CD4-positive, alpha-beta T cell (primary cell): ENCODE results near the gene ANKS1B. TPM values are rescaled to one million over a fixed set of nuclear protein-coding genes. Genes with fewer than 3 reads are reported as not detected.

Experiments used
- ATAC-seq: fragments of 200-7000 bp; cut with Tn5 transposase; one replicate; pipeline ENCODE4 v1.10.0; 2022; ENCODE audit warnings: mild to moderate bottlenecking; ENCODE audit not compliant: poor library complexity
- CTCF ChIA-PET: fragments of 350-600 bp; sonication (Branson Sonifier 250); formaldehyde crosslinking; loops from one replicate; lab custom pipeline; 2021; ENCODE audit warnings: antibody characterized with exemption, inconsistent platforms; lab: Charles Lee
- POLR2A ChIA-PET: fragments of 350-600 bp; sonication (Branson Sonifier 250); formaldehyde crosslinking; loops from one replicate; lab custom pipeline; 2021; ENCODE audit warnings: antibody characterized with exemption, inconsistent platforms; lab: Charles Lee
- DNase-seq, 14 experiments: peaks; one replicate each; pipeline ENCODE4 v3.0.0-alpha.2; 2013 to 2020; ENCODE audit warnings: mixed read lengths in 2 of 14
- H3K27ac ChIP-seq, 2 donors: one replicate each; pipeline versions ENCODE4 v1.5.1 to v1.7.0; 2013; ENCODE audit warnings: low read length in 2 of 2, low read depth in 1 of 2, mild to moderate bottlenecking in 1 of 2
- H3K27me3 ChIP-seq, 2 experiments: 1 replicate in 1 of 2; 2 replicates in 1 of 2; pipeline versions ENCODE4 v1.6.1 to v1.7.0; 2013; ENCODE audit warnings: low read length in 2 of 2, control low read depth in 1 of 2, mild to moderate bottlenecking in 1 of 2, moderate library complexity in 1 of 2; ENCODE audit not compliant: insufficient read depth in 2 of 2, control insufficient read depth in 1 of 2
- H3K36me3 ChIP-seq: one replicate; pipeline ENCODE4 v1.6.1; 2013; ENCODE audit warnings: low read length, control low read depth; ENCODE audit not compliant: insufficient read depth
- H3K4me1 ChIP-seq: one replicate; pipeline ENCODE4 v1.6.1; 2013; ENCODE audit warnings: low read length, control low read depth; ENCODE audit not compliant: insufficient read depth
- H3K4me3 ChIP-seq: one replicate; pipeline ENCODE4 v1.5.1; 2013; ENCODE audit warnings: mild to moderate bottlenecking, low read length, moderate library complexity
- H3K9me3 ChIP-seq, 2 experiments: 1 replicate in 1 of 2; 2 replicates in 1 of 2; pipeline versions ENCODE4 v1.6.1 to v1.7.0; 2013; ENCODE audit warnings: low read length in 2 of 2, mild to moderate bottlenecking in 2 of 2, control low read depth in 1 of 2, moderate library complexity in 1 of 2; ENCODE audit not compliant: control insufficient read depth in 1 of 2, insufficient read depth in 1 of 2
- H3K27ac Mint-ChIP-seq: one replicate; pipeline ENCODE4 v1.8.0; 2020; ENCODE audit warnings: mixed read lengths
- H3K27me3 Mint-ChIP-seq: one replicate; pipeline ENCODE4 v1.8.0; 2021; ENCODE audit warnings: mixed read lengths
- H3K36me3 Mint-ChIP-seq: one replicate; pipeline ENCODE4 v1.8.0; 2021; ENCODE audit warnings: low read depth, mixed read lengths
- H3K4me1 Mint-ChIP-seq: one replicate; pipeline ENCODE4 v1.8.0; 2021; ENCODE audit warnings: low read depth, mixed read lengths
- H3K4me3 Mint-ChIP-seq: one replicate; pipeline ENCODE4 v1.8.0; 2020; ENCODE audit warnings: mild to moderate bottlenecking, mixed read lengths
- H3K9me3 Mint-ChIP-seq: one replicate; pipeline ENCODE4 v1.8.0; 2020; ENCODE audit warnings: mixed read lengths
- intact Hi-C, 2 experiments: fragments of 100-400 bp; cut with DNase I in 1 of 2; cut with micrococcal nuclease in 1 of 2; formaldehyde crosslinking; loops; one replicate each; pipeline versions ENCODE4 v1.15.1 to v1.9.0; 2023 to 2025; cut with DNase I, micrococcal nuclease
- total RNA-seq, 174 experiments: library from RNA in 2 of 174; stranded (reverse) in 2 of 174; gene quantifications; one replicate each; pipeline ENCODE4 v1.2.3 and lab custom pipeline; 2021 to 2026
- TF ChIP-seq, protein P1 (sequence below): fragments of 200-600 bp; IDR thresholded peaks from one replicate; pipeline ENCODE4 v1.8.0; 2022; ENCODE audit warnings: antibody characterized with exemption, mild to moderate bottlenecking

ANKS1B gene
- total RNA-seq, 2 experiments from 2014 or later, result 0.16 to 1.1 TPM

DNA sequence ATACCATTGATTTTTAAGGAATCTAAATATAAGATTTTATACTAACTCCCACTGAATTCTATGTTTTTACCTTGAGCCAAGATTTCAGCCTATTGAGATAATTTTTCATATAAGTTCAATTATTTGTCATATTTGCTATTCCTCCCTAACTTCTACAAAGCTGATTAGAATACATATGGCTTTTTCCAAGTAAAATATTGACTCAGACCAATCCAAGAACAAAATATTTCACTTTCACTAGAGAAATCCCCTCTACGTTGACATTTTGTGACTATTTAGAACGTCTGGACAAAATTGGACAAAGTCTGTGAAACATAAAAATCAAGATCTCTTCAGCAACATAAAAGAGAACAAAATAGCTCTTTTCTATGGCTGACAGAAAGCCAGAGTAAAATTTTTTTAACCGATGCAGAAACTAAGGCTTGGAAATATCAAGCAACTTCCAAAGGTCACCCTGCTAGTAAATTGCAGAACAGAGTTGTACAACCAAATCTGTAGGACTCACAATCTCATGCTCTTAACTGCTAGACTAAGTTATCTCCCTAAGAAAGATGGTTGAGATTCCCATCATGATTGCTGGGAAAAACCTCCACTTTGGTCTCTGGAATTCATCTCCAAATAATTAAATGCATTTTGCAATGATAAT, 219.1 kb downstream of the ANKS1B start:
- no peak overlapping the region for H3K4me3 Mint-ChIP-seq
- no peaks in the 10 kb centered on the region for H3K36me3 Mint-ChIP-seq
- no peak overlapping the region for H3K4me3 ChIP-seq
- ChIA-PET CTCF (no interaction called here), POLR2A (no interaction called here)
- H3K4me1 Mint-ChIP-seq, result no peaks in the 10 kb centered on the region
- H3K36me3 ChIP-seq, result no peaks in the 10 kb centered on the region
- no peaks in the 10 kb centered on the region for H3K4me1 ChIP-seq
- no peaks in the 10 kb centered on the region for H3K9me3 Mint-ChIP-seq
- no peaks in the 10 kb centered on the region for H3K27me3 ChIP-seq
- DNase-seq (no peak), ATAC-seq (no peak)
- H3K9me3 ChIP-seq, result no peaks in the 10 kb centered on the region
- intact Hi-C loops, result no loop called here
- H3K27ac Mint-ChIP-seq, result no peak overlapping the region
- H3K27ac ChIP-seq, result no peak overlapping the region
- H3K27me3 Mint-ChIP-seq, result no peaks in the 10 kb centered on the region
- TF ChIP-seq, protein P1, sequence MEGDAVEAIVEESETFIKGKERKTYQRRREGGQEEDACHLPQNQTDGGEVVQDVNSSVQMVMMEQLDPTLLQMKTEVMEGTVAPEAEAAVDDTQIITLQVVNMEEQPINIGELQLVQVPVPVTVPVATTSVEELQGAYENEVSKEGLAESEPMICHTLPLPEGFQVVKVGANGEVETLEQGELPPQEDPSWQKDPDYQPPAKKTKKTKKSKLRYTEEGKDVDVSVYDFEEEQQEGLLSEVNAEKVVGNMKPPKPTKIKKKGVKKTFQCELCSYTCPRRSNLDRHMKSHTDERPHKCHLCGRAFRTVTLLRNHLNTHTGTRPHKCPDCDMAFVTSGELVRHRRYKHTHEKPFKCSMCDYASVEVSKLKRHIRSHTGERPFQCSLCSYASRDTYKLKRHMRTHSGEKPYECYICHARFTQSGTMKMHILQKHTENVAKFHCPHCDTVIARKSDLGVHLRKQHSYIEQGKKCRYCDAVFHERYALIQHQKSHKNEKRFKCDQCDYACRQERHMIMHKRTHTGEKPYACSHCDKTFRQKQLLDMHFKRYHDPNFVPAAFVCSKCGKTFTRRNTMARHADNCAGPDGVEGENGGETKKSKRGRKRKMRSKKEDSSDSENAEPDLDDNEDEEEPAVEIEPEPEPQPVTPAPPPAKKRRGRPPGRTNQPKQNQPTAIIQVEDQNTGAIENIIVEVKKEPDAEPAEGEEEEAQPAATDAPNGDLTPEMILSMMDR, result no peak

DNA sequence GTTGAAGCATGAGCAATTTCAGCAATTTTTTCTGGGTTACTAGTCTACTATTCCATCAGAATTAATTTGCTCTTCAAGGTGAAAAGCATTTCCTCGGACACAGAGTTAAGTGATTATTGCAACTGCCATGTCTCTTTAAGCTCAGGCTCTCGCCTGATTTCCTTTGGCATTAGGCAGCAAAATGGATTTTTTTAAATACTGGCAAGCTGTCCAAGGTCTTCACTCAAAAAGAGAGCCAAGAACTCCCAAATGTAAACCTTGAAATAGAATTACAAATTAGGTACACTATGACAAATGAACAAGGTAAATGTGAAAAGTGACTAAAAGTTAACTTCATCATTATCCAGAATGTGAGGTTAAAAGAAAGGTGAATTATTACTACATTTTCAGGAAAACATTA, 225.3 kb downstream of the ANKS1B start:
- no peak overlapping the region for H3K27ac Mint-ChIP-seq
- no peaks in the 10 kb centered on the region for H3K36me3 Mint-ChIP-seq
- Histone ChIP-seq H3K4me3 (no peak overlapping the region), H3K4me1 (no peaks in the 10 kb centered on the region), H3K27ac (no peak overlapping the region), H3K27me3 (no peaks in the 10 kb centered on the region), H3K9me3 (no peaks in the 10 kb centered on the region), H3K36me3 (no peaks in the 10 kb centered on the region)
- no peak for ATAC-seq
- no peaks in the 10 kb centered on the region for H3K27me3 Mint-ChIP-seq
- ChIA-PET POLR2A (no interaction called here), CTCF (no interaction called here)
- H3K9me3 Mint-ChIP-seq, result peaks cover 6% of the 10 kb centered on the region
- H3K4me3 Mint-ChIP-seq, result no peak overlapping the region
- TF ChIP-seq, protein P1, result no peak
- intact Hi-C loops, result no loop called here
- no peaks in the 10 kb centered on the region for H3K4me1 Mint-ChIP-seq
- no peak for DNase-seq

DNA sequence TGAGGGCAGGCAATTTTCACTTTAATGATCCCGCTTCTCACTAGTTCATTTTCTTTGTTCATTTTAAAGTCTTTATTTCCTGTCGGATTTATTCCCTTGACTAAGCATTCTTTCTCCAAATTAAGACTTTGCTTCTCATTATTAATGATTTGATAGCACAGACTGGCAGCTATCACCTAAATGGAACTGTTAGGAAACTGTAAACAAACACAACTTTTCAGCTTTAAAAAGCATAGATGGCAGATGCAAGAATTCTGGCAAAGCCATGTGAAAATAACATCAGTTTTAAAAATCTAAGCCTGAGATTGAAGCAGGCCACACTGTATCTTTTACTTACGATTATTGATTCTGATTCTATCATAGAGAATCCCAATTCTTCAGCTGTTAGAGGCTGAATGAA, 225.7 kb downstream of the ANKS1B start:
- TF ChIP-seq, protein P1, result no peak
- Mint-ChIP-seq H3K36me3 (no peaks in the 10 kb centered on the region), H3K27ac (no peak overlapping the region), H3K4me1 (no peaks in the 10 kb centered on the region), H3K9me3 (peaks cover 6% of the 10 kb centered on the region), H3K4me3 (no peak overlapping the region), H3K27me3 (no peaks in the 10 kb centered on the region)
- H3K27ac ChIP-seq, result no peak overlapping the region
- intact Hi-C loops, result no loop called here
- no peaks in the 10 kb centered on the region for H3K27me3 ChIP-seq
- H3K4me1 ChIP-seq, result no peaks in the 10 kb centered on the region
- no peak overlapping the region for H3K4me3 ChIP-seq
- POLR2A ChIA-PET, result no interaction called here
- H3K36me3 ChIP-seq, result no peaks in the 10 kb centered on the region
- CTCF ChIA-PET, result no interaction called here
- no peak for DNase-seq
- no peak for ATAC-seq
- H3K9me3 ChIP-seq, result no peaks in the 10 kb centered on the region
